HG03432 (cell line): Measurements from ENCODE around the gene PPP1R15B.

Experiments used
- ATAC-seq: cut with Tn5 transposase; IDR thresholded peaks from one replicate; pipeline ENCODE4 v1.9.1; 2021; ENCODE audit warnings: mild to moderate bottlenecking, moderate library complexity; ENCODE audit not compliant: unreplicated experiment

Gene PPP1R15B

DNA sequence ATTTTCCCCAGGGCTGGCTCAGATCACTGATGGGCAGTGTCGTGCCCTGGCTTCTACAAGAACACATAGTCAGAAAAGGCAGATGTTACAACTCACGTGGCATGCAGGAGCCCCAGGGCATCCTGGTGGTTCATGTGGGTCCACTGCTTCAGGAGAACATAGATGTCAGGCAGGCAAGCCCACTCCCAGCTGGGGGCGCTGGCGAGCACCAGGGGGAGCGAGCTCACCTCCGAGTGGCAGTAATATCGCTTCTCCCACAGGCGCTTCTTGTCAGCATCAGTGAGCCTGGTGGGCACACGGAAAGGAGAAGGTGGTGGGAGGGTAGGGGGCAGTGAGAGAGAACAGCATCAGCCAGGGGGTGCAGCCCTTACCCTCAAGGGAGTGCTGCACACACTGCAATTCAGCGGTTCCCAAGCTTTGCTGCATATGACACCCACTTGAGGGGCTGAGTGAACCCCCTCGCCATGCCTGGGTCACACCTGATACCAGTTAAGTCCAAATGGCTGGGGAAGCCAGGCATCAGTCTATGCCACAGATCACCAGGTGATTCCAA, 34.3 kb upstream of the PPP1R15B start:
- ATAC-seq: no peak

DNA sequence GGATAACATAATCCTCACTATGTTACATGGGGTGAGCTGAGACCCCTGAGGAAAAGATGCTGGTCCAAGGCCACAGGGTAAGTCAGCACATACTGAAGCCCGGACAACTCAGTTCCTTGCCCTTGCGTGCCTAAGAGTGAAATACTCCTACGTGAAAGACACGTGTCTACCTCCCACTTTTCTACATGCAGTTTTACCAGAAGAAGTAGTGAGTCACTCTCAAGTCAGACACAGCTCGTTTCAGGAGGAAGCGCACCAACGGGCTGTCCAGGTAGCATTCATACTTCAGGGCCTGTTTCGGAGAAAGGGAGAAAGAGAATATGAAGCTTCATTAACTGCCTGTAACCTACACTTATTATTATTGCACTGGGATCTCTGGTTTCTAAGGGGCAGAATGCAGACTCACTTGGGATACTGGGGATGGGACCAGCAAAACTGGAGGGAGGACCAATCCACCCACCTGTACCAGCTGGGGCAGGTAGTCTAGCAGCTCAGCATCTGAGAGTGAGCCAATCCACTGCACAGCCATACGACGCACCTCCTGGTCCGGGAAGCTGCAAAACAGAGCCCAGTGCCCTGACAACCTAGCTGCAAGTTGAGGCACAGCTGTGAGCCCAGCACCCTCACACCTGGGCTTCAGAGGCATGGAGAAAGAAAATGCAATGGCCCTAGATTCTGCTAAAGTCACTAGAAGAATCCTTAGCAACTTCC, 32.4 kb upstream of the PPP1R15B start:
- no peak for ATAC-seq

DNA sequence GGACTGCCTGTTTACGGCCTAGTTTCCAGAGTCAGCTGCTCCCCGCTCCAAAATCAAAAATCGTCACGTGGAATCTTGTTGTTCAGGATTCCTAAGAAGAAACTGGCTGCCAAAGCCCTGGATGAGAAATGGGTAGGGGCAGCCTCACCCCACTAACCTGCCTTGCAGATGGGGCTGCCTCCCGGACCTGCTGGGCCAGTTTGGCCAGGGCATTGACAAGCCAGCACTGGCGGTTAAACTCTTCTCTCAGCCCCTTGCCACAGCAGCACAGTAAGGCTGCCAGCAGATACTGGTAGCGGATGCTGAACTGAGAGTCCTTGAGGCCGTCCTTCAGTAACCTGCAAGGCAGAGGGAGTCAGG, 31.6 kb upstream of the PPP1R15B start:
- no peak for ATAC-seq

DNA sequence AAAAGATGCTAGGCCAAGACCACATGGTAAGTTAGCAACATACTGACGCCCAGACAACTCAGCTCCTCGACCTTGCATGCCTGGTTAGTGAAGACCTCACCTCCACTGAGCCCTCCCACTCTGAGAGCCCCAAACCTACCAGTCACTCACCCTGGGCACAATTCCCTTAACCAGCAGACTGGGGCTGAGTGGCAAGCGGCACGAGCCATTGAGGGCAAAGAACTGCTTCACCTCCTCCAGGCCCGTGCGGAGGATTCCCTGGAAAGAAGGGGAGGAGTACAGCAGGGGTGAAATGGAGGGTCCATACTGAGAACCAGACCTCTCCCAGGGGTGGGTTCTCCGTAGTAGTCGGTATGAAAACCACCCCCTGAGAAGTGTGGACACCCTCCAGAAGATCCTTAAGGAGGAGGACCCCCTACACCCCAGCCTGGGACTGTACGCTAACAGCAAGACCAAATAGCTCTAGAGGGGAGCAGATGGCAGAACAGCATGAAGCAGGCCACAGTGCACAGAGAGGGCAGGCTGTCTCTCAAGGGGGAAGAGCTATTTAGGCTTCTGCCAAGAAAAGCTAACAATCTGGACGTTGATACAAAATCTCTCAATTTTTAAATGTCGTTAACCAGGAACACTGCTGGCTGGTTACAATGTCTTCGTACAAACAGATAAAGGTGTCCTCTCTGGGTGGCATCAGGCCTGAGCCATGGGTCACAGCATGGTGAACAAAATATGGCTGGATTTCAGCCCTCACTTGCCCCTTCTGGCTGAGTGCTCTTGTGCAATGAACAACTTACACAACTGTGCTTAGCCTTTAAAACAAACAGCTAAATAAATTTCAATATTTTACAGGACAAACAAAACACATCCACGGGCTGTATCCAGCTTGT, 31.0 kb upstream of the PPP1R15B start:
- ATAC-seq: no peak

DNA sequence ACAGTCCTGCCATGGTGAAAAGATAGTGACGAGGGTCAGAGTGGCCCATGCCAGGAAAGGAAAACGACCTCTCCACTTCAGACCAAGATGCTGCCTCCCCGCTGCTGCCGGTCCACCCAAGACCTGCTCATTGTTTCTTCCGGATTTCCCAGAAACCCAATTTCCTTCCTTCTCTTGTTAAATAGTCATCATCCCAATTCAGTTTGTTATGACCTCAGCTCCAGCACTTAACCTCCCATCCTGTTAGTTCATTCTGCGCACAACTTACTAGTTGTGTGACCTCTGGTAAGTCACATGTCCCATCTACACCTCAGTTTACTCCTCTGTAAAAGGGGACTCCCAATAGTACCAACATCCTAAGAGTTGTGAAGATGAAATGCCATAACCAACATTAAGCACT, 29.9 kb upstream of the PPP1R15B start:
- ATAC-seq: no peak

DNA sequence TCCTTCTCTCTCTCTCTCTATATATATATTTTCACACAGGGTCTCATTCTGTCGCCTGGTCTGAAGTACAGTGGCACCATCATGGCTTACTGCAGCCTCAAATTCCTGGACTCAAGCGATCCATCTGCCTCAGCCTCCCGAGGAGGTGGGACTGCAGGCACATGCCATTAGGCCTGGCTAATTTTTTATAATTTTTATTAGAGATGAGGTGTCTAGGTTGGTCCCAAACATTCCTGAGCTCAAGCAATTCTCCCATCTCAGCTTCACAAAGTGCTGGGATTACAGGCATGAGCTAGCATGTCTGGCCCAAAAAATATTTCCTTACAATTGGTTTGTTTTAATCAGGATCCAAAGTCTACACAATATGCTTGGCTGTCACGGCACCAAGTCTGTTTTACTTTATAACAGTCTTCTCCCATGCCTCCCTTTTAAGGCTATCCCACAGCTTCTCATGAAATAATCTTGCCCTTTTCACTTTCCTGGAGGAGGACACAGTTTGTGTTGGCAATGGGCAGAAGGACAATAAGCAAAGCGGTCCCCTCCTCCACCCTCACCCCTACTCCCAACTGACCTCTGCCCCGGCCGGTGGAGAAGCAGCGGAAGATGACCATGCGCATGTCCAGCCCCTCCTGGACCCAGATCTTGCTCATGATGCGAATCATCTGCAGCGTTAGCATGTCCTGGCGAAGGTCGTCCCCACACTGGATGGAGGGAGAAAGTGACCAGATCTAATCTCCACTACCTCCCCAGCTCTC, 28.2 kb upstream of the PPP1R15B start:
- no peak for ATAC-seq

DNA sequence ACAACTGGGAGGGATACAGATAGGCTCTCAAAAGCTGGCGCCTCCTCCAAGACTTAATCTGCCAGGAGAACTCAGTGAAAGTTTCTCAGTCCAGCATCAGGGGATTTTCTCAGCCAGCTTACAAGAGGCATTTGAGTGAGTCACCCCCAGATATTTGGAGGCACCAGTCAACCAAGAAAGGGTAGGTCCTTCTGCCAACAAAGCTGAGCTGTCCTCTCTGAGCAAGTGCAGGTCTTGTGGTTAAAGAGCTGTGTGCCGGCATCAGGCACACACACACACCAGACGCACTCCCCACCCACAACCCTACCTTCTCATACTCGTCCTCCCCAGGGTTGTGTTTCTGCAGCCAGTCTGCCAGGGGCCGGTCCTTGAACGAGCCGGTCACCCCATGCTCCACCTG, 27.0 kb upstream of the PPP1R15B start:
- no peak for ATAC-seq

DNA sequence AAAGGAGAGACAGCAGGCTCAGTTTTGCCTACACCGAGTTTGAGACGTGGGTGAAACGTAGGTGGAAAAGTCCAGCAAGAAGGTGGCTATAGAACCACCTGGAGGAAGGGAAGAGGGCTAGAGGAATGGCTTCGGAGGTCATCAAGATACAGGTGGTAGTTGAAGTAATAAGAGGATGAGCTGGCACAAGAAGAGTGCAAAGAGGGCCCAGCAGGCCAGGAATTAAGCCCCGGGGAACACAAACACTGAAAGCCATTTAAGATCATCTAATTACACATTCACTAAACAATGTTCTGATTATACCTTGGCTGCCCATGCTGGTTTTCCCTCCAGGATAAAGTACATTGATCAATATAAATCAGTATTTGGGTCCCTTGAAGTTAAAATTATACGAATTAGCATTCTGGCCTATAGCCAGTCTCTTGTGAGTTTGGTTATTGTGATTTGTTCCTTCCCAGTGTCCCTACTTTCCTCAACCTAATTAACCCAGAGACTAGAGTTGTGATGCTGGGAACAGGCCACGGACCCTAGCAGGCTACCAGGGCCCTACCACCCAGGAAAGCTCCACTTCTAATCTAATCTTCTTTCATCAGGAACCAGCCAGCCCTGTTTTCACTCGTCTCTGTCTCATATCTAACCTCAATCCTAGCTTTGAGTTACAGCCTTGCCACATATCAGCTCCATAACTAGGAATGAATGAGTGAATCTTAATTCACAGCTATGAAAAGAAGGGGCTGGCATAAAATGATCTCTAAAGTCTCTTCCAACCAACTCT, 26.4 kb upstream of the PPP1R15B start:
- ATAC-seq: no peak

DNA sequence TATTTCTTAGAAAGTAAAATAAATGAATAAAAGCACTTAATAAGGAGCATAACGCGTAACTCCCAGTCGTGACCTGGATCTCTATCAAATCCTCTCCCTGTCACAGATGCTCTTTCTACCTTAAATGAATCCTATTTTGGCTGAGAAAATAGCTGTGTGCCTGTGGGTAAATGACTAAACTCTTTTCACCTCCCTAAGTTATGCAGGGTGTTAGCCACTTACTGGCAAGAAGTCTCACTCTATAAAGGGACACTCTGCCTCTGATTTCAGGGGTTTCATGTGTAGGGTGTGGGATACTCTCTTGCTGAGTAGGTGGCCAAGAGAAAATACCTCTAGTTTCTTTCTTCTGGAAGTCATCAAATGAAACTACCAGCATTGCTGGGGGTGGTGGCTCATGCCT, 24.3 kb upstream of the PPP1R15B start:
- no peak for ATAC-seq

DNA sequence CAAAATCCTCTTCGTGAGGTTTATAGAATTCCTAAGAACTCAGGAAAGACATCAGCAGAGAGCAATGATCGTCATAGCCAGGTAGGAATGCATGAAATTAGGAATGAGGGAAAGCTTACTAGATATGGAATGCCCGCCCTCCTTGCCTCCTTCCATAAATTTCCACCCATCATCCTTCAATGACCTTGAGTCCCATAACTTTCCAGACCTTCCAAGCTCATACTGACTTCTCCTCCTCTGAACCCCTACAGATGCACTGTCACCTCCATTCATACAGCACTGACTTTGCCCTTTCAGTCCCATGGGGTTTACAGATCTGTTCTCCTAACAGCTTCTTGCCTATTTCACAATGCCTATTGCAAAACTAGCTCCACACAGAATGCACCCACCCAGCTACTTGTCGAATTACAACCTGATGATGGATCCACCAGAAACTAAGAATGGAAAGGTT, 23.8 kb upstream of the PPP1R15B start:
- no peak for ATAC-seq

DNA sequence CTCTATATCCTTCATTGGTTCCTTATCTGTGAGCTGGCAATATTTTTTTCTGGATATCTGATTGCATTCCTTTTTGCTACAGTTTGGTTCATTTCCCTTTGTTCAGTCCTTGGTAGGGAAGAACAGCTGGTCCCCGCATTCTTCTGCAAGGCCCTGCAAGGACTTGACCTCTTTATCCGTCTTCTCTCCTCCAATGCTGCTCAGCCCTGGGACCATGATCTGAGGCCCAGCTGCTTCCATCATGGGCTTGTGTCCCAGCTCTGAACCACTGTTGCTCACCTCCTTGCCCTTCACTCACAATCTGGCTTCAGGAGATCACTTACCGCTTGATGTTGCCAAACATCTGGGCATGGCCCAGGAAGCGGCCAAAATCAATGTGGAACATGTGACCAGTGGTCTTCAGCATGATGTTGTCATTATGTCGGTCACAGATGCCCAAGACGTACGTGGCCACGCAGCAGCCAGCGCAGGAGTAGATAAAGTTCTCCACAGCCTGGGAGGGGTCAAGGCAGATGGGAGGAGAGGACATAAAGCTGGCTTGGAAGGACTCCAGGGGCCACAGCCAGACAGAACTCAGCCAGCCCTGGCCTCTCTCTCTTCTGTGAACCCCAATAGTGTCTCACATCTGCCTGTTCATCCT, 22.6 kb upstream of the PPP1R15B start:
- ATAC-seq: no peak

DNA sequence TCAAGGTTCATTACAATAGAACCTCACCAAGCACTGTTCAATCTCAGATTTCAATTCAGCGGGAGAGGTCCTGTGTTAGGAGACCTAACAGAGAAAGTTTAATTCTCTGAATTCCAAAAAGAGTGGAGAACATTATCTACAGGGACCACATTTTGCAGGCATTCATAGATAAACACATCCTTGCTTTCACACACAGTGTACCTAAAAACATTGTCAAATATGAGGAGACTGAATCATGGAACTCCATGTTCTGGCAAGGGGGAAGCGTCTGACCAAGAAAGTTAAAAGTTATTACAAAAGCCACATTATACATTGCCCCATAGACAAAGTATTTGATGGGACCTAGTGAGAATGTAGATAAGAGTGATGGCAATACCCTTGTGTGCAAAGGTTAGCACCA, 21.1 kb upstream of the PPP1R15B start:
- ATAC-seq: no peak

DNA sequence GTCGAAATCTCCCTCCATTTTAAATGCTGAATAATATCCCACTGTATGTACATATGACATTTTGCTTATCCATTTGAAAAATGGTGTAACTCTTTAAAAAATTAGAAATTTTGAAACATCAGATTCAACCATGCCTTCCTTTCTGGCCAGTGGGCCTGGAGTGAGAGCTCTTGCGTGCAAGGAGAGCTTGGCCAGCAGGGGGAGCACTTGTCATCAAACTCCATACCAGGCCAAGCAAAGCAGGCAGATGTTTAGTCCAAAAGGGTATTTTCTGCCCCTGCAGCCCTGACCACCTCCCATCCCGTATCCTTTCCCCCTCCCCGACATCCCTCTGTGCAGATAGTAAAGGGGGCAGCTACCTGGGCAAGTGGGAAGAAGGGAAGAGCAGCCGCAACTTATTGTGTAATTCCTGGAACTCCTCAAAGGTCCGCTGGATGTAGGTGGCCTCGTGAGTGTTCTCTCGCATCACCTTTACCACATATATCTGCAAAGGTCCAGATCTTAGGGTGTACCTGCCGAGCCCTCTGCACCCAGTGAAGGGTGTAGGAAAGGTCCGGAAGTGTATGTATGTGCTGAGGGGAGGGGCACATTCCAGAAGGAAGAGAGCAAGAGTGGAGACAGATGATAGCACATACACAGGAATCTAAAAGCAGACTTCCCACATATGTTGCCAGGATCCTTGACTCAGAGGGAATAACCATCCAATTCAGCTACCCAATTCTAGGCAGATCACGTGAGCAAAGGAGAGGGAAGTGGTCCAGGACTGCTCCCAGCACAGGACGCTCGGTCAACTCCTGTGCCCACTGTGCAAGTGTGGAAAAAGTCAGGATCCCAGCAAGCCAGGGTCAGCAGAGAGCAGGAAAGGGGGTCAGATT, 19.9 kb upstream of the PPP1R15B start:
- ATAC-seq: no peak

DNA sequence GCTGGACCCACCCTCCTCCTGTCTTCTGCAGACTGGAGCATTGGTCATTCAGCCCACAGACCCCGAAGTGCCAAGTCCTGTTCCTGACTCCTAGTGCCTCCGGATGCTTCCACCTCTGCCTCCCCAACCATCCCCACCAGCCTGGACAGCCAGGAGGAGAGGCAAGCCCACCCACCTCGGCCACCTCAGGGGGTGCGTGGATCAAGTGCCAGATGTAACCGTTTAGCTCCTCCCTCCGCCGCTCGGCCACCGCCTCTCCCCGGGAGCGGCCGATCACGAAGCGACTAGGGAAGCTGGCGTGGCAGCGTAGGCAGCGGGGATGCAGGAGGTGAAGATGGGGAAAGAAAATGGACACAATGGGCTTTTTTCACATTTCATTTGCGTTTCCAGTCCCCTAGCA, 18.1 kb upstream of the PPP1R15B start:
- no peak for ATAC-seq

DNA sequence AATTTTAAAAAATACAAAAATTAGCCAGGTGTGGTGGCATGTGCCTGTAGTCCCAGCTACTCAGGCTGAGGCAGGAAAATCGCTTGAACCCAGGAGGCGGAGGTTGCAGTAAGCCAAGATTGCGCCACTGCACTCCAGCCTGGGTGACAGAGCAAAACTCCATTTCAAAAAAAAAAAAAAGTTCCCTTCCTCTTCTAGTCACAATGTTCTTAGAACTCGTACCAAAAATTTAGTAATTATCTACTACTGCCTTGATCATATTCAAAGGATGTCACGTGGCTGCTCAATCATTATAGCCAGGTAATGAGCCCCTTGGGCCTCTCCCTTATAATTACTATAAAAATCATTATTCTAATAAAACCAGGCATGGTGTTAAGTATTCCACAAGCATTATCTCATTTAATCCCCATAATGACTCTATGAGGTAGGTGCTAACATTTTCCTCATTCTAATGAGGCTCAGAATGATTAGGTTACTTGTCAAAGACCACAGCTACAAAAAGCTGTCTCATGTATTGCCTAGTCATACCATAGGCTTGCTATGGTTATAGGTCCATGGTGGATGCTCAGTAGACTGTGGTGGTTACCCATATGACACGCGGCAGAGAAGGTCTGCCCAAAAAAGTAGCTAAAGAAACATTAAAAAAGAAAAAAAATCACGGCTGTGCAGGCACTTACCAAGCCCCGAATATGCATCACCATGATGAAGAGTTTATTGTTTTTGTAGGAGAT, 15.5 kb upstream of the PPP1R15B start:
- ATAC-seq: no peak

DNA sequence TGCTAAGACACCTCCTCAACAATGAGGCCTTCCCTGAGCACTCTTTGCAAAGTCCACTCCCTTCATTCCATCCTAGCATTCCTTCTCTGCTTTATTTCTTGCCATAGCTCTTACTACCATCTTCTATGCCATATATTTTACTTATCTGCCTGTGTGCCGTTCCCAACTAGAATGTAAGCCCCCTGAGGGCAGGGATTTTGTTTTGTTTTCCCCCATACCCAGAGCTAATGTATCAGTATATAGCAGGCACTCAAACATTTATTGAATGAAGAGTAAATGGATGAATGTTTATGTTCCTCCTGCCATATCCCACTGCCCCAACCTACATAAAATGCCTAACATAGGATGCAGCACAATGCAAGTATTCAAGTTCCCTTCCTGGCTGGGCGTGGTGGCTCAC, 14.9 kb upstream of the PPP1R15B start:
- no peak for ATAC-seq

DNA sequence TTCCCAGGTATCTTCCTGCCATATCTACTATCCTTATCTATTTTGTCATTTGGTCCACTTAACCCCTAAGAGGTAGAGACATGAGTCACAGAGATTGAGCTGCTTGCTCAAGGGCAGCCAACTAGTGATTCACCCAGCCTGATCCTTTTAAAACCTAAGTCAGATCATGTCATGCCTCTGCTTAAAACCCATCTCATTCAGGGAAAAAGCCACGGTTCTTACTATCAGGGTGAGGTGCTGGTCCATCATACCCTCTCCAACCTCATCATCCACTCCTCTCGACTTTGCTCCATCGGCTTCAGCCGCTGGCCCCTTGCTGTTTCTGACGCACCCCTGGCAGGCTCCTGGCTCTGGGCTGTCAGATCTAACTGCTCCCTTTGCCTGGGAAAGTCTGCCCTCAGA, 14.4 kb upstream of the PPP1R15B start:
- ATAC-seq: no peak

DNA sequence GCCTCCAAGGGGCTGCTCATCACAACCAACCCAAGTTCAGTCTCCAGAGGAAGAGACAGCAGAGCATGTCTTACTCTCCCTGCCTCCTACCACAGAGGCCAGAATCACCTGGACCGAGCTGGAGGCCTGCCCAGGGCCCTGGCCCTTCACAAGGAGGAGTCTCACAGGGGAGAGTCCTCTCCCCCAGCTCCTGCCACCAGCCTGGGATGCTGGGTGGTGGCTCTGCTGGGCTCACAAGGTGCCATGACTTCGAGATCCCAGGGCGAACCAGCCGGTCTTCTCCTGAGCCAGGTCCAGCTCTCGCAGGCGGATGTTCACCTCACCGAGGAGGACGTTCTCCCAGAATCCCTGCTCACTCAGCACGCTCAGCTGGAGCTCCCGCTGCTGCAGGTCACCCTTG, 13.0 kb upstream of the PPP1R15B start:
- no peak for ATAC-seq
